ENCODE data around the gene ST6GAL1. TPM values are rescaled to one million over a fixed set of nuclear protein-coding genes. Genes with fewer than 3 reads are reported as not detected.

Gene ST6GAL1
- total and polyA plus RNA-seq, 2 of the 8 experiments (the other 6 are each of a cell fraction or from before 2014, with no cell fraction given), result 62.8 to 80.9 TPM

- Histone ChIP-seq H3K9ac (replicated peaks in 1 of 4; ENCODE audit: extremely low read depth in 1 of 4, low read depth in 3 of 4, low read length in 3 of 4) (no peak overlapping the region), H2BK5ac (ENCODE audit: low read depth, low read length) (no peak overlapping the region), H3K27ac (ENCODE audit: low read depth, low read length) (no peak overlapping the region), H3K4me3 (ENCODE audit: extremely low read depth in 1 of 4, insufficient read depth in 2 of 4, low read depth in 3 of 4, low read length in 4 of 4) (no peak overlapping the region), H2AK5ac (ENCODE audit: low read depth, low read length) (no peak overlapping the region), H3K23ac (ENCODE audit: insufficient read length) (no peak overlapping the region), H3K79me1 (ENCODE audit: low read depth, low read length) (peaks cover 6% of the 10 kb centered on the region), H3K27me3 (replicated peaks in 1 of 4; ENCODE audit: control insufficient read depth in 3 of 4, extremely low read depth in 1 of 4, insufficient read depth in 3 of 4, low read length in 3 of 4) (no peaks in the 10 kb centered on the region), H3K79me2 (ENCODE audit: control insufficient read depth in 1 of 2, insufficient read depth in 2 of 2, low read length in 2 of 2) (peaks cover 16 to 87% of the 10 kb centered on the region in 2 experiments), H3K56ac (replicated peaks; ENCODE audit: insufficient read length, low read depth, low read length) (no peak overlapping the region), H4K8ac (ENCODE audit: extremely low read depth, insufficient read depth, low read length) (no peak overlapping the region), H4K5ac (ENCODE audit: insufficient read length, low read depth, low read length) (no peak overlapping the region), H3K36me3 (ENCODE audit: control insufficient read depth in 2 of 4, insufficient read depth in 4 of 4, low read length in 3 of 4) (peaks cover 0 to 35% (median 8%) of the 10 kb centered on the region in 4 experiments; a peak in 4 of 8 replicates), H4K91ac (replicated peaks; ENCODE audit: insufficient read length, low read length) (no peak overlapping the region), H2BK15ac (ENCODE audit: low read length) (no peak overlapping the region), H3K4me1 (replicated peaks in 1 of 4; ENCODE audit: control insufficient read depth in 3 of 4, insufficient read depth in 4 of 4, low read length in 3 of 4) (peaks cover 5 to 9% (median 7%) of the 10 kb centered on the region in 4 experiments; a peak in 6 of 7 replicates), H2BK120ac (replicated peaks; ENCODE audit: low read depth, low read length) (no peak overlapping the region), H4K20me1 (replicated peaks in 1 of 2; ENCODE audit: control insufficient read depth in 1 of 2, insufficient read depth in 2 of 2, low read length in 2 of 2) (peaks cover 0 to 10% of the 10 kb centered on the region in 2 experiments), H3K18ac (ENCODE audit: extremely low read depth, low read length) (no peak overlapping the region), H3K4ac (replicated peaks; ENCODE audit: insufficient read length, low read depth, low read length) (no peak overlapping the region), H2BK12ac (ENCODE audit: low read depth, low read length) (no peak overlapping the region), H2AFZ (ENCODE audit: low read length) (no peak overlapping the region), H3K14ac (ENCODE audit: insufficient read length) (no peak overlapping the region), H2BK20ac (ENCODE audit: low read length) (no peak overlapping the region), H3K23me2 (ENCODE audit: low read depth, low read length) (peaks cover 12% of the 10 kb centered on the region; the same call in 1 of the 2 replicates), H3K9me3 (ENCODE audit: insufficient read depth in 2 of 2, low read depth in 1 of 2, low read length in 1 of 2) (no peaks in the 10 kb centered on the region; a peak in 1 of 4 replicates), H3K4me2 (ENCODE audit: insufficient read depth in 1 of 2, low read depth in 2 of 2, low read length in 2 of 2) (no peak overlapping the region)
- WGBS, 2 experiments (ENCODE audit: extremely low coverage in 1 of 2, insufficient coverage in 1 of 2, insufficient read length in 1 of 2, insufficient replicate concordance in 2 of 2, low coverage in 1 of 2, low lambda C conversion rate in 2 of 2, missing lambda C conversion rate in 1 of 2), result 95% methylated on average over 6 of the region's 6 CpGs; no CpG with 5 or more reads in 1 of the 2 experiments
- ChIA-PET POLR2A (ENCODE audit: partially characterized antibody) (no interaction called here), CTCF (ENCODE audit: partially characterized antibody) (interaction anchor here (0.7 to 2.4 kb wide), 3 partner anchors 11 to 369 kb away, joined by 3 to 10 read pairs (median 8); no protein-coding TSS in a partner anchor)
- no peak for FAIRE-seq
- no peak for DNase-seq (ENCODE audit: low read depth in 1 of 2, low spot score in 2 of 2)
- TF ChIP-seq JUN (IDR thresholded peaks at IDR 0.05; ENCODE audit: low read depth, low read length), result no peak
- TF ChIP-seq BCL11A (IDR thresholded peaks at IDR 0.05; ENCODE audit: low read depth in 2 of 2, low read length in 2 of 2), result no peak
- TF ChIP-seq PHF8 (conservative IDR thresholded peaks at IDR 0.05; ENCODE audit: low read depth, low read length), result no peak
- no peak for TF ChIP-seq BACH1 (IDR thresholded peaks at IDR 0.05; ENCODE audit: low read length)
- TF ChIP-seq TAF7 (optimal IDR thresholded peaks at IDR 0.05; ENCODE audit: borderline replicate concordance, low read depth, low read length), result no peak
- no peak for TF ChIP-seq CTCF (IDR thresholded peaks at IDR 0.05; ENCODE audit: control extremely low read depth in 1 of 3, insufficient read depth in 1 of 3, low read depth in 1 of 3, low read length in 3 of 3)
- no peak for TF ChIP-seq SIX5 (IDR thresholded peaks at IDR 0.05; ENCODE audit: low read depth, low read length)
- no peak for TF ChIP-seq RNF2 (IDR thresholded peaks at IDR 0.05; ENCODE audit: borderline replicate concordance, low read depth, low read length, missing control alignments, poor library complexity, severe bottlenecking)
- no peak for TF ChIP-seq SP4 (IDR thresholded peaks at IDR 0.05; ENCODE audit: low read length)
- no peak for TF ChIP-seq HDAC6 (IDR thresholded peaks at IDR 0.05; ENCODE audit: low read depth, low read length)
Observed at GRCh38 chr3:186935133-186935532, 4.8 kb downstream of the ST6GAL1 start.

Measured in H1 (cell line).